ENCODE results near the gene SLC12A8.

DNA sequence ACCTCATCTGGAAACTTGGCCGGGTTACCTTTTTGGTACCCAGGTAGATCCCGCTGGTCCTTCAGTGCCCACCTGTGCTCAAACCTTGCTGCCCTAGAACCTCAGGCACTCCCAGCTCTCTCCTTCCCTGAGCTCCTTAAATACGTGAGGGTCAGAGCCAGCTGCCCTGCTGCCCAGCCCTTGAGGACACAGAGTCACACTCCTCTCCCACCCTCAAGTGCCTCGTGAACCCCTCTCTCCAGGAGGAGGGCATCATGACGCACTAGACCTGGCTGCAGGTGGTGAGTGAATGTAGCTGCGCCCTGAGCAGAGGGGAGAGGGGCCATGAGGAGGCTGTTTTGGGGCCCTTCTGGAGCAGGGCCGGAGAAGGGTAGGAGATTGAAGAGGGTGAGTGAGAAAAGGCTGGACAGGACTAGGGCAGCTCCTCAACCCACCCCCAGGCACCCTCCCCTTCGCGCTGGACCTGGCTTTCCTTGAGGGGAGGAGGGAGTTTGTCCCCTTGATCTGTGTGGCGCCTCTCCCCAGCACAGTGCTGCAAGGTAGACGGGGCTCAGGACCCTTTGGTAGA lies 941 bp downstream of the SLC12A8 start:
- TF ChIP-seq POLR2A (IDR thresholded peaks at IDR 0.05) (no peak), CTCF (IDR thresholded peaks at IDR 0.05) (no peak), POLR2AphosphoS5 (IDR thresholded peaks at IDR 0.05) (no peak)

Data from stomach (tissue), 4 donors.